ENCODE results near the gene NPAS2.

The NPAS2 gene

DNA sequence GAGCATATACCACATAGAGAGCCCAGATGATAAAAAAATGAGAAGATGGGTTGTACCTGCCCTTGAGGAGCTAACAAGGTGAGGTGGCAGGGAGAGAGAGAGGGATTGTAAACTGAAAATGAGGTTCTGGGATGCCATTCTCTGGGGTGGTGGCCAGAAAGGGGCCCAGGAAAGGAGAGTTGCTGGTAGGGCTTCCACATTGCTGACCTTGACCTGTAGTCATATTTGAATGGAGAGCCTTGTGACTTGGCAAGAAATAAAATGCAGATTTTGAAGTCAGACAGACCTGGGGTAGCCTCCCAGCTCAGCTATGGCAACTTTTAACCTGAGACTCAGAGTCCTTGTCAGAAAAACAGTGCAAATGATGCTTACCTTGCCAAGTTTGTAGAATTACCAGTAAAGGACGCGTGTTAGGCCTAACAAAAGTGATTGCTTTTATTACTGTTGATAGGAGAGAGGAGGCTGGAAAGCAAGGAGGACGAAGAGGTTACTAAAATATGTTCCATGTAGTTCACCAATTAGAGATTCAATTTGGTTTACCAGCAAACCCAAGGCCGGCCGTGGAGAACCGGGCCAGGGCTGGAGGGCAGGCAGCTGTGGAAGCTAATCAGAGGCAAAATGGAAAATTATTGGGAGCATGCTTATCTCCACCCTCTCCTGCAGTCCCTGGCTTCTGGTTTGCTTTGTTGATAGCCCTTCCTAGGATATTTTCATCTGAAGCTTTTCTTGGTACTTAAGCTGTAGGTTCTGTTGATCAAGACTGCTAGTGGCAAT, 3.9 kb downstream of the NPAS2 start:
- no peak for DNase-seq

DNA sequence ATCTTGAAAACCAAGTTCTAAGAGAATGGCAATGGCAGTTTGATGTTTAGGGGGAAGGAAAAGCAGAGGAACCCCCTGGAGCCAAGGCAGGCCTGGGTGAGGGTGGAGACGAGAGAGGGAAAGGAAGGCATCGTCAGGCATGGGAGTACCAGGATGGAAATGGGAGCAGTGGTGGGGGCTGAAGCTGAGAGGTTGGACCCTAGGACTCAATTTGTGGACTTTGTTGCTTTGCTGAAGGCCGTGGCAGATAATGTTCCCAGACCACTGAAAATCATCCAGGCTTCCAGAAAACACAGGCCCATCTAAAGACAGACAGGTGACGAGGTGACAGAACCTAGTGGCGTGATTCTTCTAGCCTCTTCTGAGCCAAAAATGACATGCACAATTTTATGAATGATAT, 4.9 kb downstream of the NPAS2 start:
- DNase-seq: no peak

DNA sequence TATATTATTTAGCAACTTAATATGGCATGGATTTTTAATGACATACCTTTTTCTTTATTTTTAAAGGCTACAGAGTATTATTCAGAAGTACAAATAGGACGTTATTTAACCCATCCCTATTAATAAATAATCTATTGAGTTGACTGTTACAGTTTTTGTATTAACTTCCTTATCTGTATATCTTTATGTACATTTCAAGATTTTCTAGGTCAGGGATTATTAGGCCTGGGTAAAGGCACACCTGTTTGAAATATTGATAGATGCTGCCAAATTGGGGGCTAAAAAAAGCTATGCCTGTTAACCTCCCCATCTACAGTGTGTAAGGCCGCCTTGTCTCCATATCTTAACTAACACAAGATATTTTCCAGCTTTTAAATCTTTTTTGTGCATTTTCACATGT, 6.6 kb downstream of the NPAS2 start:
- no peak for DNase-seq

DNA sequence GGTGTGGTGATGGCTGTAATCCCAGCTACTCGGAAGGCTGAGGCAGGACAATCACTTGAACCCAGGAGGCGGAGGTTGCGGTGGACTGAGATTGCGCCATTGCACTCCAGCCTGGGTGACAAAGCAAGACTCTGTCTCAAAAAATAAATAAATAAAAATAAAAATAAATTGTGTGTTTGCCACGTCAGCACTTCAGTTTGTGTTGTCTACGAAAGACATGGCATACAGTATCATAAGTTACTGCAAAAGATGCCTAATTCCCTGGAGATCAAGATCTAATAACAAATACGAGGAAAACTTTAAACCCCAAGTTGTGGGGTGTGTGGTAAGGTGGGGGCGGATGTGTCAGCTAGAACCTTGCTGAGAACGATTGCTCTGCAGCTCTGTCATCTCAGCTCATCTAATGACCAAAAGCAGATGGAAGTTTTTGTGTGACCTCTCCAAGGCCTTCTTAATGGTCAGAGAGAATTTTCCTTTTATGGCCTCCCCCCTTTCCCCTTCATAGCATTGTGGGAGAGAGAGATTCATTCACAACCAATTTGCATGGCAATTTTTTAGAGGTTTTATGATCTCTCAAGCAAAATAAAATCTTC, 11.3 kb downstream of the NPAS2 start:
- no peak for DNase-seq

DNA sequence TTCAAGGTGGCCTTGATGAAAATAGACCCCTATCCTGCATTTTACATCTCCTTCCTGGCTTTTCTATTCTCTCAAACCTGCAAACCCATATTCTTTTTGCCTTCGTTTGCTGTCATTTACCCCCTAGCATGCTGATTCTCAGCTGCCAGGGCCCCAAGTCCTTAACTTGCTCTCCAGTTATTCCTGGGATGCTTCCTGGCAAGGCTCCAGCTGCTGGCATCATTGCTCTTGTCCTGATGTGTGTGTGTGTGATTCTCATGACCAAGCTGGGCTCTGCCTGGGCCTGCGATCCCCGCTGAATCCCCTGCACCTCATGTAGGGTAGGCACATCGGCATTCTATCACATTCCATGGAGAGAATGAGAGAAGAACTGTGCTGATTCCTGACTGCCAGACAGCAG, 11.9 kb downstream of the NPAS2 start:
- DNase-seq: no peak

DNA sequence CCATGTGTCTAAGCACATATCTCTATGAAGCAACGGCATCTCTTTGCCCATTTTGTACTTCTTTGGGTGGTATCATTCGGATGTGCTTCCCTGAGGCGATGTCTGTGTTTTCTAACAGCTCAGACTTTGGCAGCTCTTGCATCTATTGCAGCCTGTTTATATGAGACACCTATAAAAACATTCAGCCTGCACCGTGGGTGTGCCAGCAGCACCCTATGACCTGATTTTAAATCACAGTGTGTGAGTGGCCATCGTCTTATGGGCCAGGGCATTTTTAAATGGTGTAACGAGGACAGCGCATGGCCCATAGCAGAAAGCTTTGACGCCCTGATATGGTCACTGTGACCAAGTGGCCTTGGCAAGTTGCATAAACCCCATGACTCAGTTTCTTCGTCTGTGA, 12.9 kb downstream of the NPAS2 start:
- DNase-seq: no peak

DNA sequence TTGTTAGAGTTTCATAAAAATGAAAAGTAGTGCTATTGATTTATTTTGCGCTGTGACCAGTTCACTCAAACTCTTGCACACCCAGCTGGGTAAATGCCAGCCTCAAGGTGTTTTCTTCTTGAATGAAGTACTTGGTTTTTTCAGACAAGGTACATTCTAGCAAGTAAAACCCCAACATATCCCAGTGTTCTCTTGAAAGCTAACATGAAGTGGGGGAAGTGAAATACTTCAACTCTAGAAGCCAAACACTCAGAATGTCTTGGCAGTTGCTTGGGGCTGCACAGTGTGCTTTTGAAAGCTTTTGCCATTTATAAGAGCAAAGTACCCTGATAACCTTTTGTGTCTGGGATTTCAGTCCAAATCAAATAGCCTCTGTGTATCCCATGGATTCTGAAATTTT, 13.4 kb downstream of the NPAS2 start:
- DNase-seq: no peak

DNA sequence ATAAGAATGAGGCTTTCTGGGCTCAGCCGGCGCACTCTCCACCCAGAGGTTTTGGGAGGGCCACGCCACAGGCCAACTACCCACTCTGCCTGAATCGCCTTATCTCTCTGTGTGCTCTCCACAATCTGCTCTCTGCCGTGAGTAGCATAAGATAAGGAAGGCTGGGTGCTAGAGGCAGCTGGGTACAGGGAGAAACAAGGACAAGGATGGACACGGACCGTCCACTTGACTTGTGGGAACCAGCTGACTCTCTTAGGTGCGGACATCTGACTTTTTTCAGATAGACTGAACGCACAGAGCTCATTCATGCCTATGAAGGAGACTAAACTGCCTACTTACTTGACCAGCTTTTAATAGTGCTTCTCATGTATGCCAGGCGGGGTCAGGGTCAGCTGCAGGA, 14.3 kb downstream of the NPAS2 start:
- DNase-seq: no peak

DNA sequence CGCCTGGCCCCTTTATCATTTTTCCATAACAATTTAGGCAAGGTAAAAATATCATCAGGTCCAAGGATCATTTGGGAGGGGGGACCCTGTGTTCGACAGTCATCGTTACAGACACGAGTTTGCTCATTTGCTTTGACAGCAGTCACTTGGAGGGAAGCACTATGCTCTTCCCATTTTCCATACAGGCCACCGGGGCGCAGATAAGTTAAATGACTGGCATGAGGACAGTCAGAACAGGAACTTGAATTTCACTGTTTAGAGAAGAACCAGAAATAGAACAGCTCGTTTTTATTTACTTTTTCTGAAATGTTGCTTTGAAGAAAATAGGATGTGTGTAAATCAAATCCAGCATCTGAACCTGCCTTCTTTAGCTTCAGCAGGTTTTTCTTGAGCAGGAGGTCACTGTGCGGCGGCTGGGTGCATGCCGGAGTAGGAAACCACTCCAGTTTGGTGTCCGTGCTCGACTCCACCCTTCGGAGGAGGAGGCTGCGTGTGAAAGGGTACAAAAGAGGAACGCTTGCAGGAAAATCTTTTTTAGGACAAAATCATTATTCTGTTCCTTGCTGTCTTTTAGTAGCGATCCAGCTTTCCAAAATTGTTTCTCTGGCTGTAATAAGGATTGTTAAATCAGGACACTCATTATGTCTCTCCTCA, 15.2 kb downstream of the NPAS2 start:
- no peak for DNase-seq

DNA sequence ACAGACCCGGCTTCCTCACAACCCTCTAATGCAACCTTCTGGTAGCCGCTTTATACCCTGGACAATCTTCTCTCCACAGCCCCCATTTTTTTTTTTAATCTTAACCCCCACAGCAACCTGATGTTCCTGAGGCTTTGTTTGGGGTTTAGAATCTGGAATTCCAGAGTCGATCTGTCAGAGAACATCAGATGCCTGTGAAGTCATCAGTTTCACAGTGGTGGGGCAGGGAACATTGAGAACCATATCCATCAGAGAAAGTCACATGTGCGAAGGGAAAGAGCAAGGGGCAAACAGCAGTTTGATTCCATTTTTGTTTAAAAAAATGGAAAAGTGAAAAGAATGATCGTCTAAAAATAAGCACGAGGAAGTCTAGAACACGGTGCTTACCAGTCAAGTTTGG, 20.6 kb downstream of the NPAS2 start:
- no peak for DNase-seq

DNA sequence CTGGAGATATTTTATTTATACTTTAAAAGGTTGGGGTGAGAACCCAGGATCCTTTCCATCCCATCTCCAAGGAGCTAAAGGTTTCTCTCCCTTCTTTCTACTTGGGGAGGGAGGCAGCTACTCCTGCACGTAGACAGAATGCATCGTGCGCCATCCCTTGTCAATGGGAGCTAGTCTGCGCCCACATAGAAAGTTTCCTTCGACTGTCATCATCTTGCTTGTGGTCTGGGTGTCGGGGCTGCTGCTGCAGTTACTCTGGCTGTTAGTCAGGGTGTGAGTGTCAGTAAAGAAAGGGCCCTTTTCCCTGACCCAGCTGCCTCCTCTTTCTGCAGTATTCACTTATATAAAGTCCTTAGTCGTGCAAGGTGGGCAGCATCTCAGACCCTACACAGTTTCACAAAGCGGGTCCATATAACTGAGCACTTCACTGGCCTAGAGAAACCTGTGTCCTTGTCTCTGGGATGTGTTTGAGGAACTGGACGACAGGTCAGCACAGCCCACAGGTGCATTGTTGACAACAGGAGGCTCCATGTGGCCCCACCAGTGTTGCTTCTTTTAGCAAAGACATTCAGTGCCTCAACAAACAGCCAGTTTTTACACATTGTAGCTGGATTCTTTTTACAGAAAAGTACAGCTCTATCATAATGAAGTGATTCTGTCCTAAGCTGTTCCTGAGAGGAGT, 22.4 kb downstream of the NPAS2 start:
- no peak for DNase-seq

DNA sequence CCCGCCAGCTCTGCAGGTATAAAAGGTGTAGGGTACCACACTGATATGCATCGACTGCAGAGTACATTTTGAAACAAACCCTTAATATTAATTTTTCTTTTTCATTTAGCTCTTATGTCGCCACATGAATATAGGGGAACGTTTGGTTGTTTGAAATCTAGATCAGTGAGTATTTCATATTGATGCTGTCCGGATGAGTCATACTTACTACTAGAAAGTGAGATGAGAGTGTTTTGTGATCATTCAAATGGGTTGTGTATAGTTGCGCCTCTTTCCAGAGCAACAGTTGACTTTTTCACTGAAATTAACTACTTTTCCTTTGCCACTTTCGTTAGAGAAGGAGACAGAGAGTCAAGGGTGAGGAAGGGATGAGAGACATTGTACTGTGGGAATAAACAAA, 24.6 kb downstream of the NPAS2 start:
- no peak for DNase-seq

DNA sequence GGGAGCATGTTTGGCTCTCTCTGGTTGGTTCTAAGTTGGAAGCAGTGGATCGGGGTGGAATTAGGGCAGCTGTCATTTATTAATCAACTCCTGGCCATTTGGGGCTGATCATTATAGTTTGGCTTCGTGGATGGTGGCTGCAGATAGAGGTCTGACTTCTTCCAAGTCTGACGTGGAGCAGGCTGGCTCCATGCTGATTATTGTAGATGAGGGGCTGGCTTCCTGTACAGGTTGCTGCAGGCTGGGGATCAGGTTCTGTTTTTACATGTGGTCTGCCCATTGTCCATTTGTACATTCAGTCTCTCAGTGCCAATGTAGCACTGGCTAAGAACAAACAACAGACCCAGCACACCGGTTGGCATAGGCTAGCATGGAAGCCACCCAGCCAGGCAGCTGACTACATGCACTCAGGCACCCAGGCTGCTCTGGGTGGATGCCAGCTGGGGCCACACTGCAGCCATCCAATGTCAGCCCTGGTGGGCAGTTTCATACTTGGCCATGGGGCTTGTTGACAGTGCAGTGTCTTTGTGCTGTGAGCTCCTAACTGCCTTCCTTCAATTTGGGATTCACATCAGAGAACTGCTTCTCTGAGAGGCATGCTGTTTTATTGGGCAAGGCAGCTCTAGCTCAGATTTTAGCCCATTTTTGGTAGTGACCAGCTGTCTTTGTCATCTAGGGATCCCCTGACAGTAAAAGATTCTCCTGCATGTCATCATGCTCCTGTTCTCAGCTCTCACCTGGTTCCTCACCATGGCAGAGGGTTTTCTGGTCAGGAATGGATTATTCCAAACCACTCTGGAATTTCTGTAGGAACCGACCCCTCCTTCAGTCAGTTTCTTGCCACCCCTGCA, 25.4 kb downstream of the NPAS2 start:
- DNase-seq: no peak

DNA sequence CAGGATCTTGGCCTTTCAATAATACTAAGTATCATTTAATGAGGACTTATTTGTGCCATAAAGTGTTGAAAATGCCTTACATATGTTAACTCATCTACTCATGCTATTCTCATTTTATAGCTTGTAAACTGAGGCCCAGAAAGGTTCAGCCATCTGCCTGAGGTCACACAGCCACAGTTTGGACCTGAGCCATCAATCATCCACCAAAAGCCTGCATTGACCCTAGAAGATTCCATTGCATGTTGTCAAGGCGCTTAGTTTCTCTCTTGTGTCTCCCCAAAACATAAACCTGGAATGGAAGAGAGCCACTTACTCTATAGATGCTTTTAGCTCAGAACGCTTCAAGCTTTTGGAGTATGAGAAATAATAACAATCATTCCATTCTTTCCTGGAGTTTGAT, 26.8 kb downstream of the NPAS2 start:
- DNase-seq: no peak

DNA sequence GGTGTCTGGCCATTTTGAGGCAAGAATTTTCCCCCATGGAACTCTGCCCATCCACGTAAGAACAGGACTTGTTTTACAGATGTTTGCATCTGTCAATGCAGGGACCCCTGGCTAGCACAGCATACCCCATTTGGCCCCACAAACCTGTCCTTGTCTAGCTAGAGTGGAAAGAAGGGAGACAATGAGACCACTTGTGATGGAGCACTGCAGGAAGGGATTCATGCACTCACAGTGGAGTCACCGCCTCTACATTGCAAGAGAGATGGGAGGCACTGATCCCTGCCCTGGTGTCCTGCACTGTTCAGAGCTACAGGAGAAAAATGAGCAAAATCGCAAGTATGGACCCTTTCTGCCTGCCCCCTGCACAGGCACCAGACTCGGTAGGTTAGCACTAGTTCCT, 32.5 kb downstream of the NPAS2 start:
- no peak for DNase-seq

DNA sequence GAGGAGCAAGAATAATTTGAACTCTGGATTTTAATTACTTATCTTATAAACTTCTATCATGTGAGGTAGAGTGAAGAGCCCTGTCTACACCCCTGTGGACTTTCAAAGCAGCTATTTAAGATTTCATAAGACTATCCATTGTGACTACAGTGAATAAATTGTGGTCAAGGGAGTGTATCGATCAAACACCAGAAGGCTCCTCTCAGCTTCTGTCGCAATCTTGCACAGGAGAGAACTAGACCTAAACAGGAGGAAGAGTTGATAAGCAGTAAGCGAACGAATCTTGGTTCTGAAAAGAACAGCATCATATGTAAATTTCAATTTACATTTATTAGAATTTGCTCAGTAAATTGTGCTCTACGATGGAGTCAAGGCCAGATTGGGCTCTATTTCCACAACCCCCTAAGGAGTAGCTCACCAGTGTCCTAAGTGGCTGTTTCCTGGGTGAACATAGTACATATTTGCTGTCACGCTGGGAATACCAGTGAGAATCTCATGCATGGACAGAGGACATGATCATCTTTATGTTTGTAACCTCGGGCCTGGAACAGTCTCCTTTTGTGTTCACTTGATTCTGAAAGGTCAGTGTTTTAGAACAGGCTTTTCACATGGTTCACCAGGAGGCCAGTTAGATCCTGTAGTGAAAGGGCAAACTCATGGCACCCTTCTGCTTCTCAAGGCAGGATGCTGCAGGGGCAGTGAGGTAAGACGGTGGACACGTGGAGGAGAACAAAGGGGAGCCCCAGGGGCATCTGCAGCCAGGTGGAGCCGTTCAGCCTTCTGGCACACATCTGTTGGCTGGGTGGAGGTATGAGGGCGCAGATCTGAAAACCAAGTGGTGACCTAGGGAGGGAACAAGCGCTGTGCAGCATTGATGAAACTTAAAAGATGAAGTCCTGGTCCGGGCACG, 33.3 kb downstream of the NPAS2 start:
- no peak for DNase-seq

DNA sequence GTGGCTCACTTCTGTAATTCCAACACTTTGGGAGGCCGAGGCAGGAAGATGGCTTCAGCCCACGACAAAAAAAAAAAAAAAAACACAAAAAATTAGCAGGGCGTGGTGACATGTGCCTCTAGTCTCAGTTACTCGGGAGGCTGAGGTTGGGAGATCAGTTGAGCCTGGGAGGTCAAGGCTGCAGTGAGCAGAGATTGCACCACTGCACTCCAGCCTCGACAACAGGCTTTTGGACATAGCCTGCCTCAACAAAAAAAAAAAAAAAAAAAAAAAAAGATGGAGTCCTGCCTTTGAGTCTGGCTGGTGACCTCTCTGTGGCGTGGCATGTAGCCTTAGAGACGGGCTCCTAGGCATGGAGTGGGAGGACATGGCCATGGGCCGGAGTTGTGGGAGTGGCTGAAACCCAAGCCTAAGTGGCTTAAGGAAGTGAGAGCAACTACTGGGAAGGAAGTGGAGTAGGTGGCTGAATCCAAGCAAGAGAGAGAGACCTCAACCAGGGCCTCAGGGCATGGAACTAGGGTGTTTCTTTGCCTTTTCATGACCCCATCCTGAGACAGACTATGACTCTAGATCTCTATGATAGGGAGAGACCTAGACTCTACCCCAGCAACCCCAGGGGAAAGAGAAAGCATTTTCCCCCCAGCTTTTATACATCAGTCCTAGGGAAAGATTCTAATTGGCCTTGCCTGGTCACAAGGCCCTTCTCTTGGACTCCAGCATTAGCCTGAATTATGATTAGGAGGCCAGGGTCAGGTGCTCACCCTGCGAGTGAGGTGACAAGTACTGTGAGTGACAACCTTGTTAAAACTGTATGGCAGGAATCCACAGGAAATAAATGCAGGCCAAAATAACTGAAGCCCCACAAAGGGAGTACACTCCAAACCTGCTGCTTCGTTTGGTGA, 34.2 kb downstream of the NPAS2 start:
- no peak for DNase-seq

DNA sequence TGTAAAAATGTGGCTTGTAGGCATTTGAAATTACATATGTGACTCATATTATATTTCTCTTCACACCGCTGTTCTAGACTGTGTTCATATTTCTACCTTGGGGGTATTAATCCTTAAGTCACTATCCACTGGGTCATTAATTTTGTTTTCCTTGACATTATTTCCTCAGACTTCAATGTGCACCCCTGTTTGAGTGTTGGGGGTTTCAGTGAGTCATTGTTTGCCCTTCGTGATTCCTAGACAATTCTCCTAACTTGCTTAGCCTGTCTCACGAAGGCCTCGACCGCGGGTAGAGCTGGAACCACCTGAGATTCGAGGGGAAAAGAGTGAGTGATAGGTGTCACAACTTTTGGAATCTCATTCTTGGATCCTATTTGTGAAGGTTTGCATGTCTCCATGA, 35.1 kb downstream of the NPAS2 start:
- DNase-seq: no peak

DNA sequence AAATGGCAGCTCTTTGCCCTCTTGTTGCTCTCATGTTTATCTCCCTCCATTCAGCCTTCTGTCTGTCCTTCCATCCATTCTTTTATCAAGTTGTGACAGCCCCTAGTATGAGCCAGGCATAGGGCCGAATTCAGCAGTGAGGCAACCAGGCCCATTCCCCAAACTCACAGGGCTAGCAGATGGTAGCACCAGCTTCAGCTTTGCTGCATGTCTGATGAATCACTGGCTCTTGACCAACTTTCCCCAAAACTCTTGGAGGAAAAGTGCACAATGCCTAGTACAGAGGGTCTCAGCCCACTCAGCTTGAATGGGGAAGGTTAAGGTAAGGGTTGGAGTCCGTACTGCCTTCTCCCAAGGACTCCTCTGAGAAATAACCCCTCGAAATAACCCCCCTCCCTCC, 35.7 kb downstream of the NPAS2 start:
- no peak for DNase-seq

DNA sequence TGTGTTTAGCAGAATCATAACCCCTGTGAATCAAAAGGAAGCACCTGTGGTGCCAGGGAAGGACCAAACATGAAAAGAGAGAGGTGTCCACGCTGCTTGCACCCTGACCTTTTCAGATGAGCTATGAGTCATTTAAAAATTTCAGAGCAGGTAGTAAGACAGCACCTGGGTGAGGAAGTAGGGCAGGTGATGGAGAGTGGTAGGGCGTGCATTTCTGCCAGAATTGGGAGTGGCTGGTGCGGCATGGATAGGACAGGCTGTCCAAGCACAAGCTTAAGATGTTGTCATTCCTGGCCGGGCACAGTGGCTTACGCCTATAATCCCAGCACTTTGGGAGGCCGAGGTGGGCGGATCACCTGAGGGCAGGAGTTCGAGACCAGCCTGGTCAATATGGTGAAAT, 36.8 kb downstream of the NPAS2 start:
- no peak for DNase-seq

DNA sequence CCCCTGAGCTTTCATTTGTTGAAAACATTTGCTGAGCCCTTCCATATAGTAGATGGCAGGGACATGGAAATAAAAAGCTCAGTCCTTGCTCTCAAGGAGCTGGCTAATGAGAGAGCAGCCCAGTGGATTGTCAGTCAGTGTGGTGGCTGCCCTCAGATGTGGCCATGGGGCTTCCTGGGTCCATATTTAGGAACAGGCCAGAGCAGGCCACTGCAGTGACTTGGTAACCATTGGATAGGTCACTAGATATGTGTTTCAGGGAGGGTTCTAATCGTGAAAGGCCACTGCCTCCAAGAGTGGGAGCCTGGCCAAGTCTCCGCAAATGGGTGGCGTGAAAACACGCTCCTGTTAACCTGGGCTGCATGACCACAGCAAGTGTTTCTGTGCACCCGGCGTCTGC, 37.4 kb downstream of the NPAS2 start:
- DNase-seq: no peak
